Neural cell (in vitro differentiated cells): Measurements from ENCODE around the gene CCDC102A. TPM values are rescaled to one million over a fixed set of nuclear protein-coding genes. Genes with fewer than 3 reads are reported as not detected.
"Not testable (repeated sequence)": the region's sequence is repeated elsewhere in the genome, so short reads cannot be mapped to it uniquely, and the experiment has no call there.

Experiments used
- H2AFZ ChIP-seq: fragments of 200-600, 300-800 bp; sonication (generic), shearing (Covaris generic); 2 replicates; pipeline ENCODE4 v1.6.0; 2014; ENCODE audit warnings: low read depth, mild to moderate bottlenecking, antibody characterized with exemption, low read length, moderate library complexity
- H3F3A ChIP-seq: fragments of 200-600 bp; shearing (Covaris generic); 2 replicates; pipeline ENCODE4 v1.6.1; 2016; ENCODE audit warnings: mild to moderate bottlenecking, moderate library complexity, mixed read lengths, antibody characterized with exemption, low read length; ENCODE audit not compliant: insufficient read depth, poor library complexity, severe bottlenecking
- H3K27ac ChIP-seq: fragments of 200-600, 300-800 bp; sonication (generic), shearing (Covaris generic); 2 replicates; pipeline ENCODE4 v1.5.1; 2014; ENCODE audit warnings: mild to moderate bottlenecking, low read length, moderate library complexity
- H3K27me3 ChIP-seq: fragments of 300-800, 200-600 bp; sonication (generic), shearing (Covaris generic); 2 replicates; pipeline ENCODE4 v1.6.0; 2014; ENCODE audit warnings: mild to moderate bottlenecking, low read depth, low read length, moderate library complexity; ENCODE audit not compliant: insufficient read depth
- H3K36me3 ChIP-seq: fragments of 300-800, 200-600 bp; sonication (generic), shearing (Covaris generic); 2 replicates; pipeline ENCODE4 v1.5.1; 2014; ENCODE audit warnings: mild to moderate bottlenecking, antibody characterized with exemption, low read length, moderate library complexity; ENCODE audit not compliant: insufficient read depth
- H3K4me2 ChIP-seq: fragments of 300-800, 200-600 bp; sonication (generic), shearing (Covaris generic); 2 replicates; pipeline ENCODE4 v1.6.0; 2014; ENCODE audit warnings: mild to moderate bottlenecking, low read length
- H3K4me3 ChIP-seq: fragments of 300-800, 200-600 bp; sonication (generic), shearing (Covaris generic); 2 replicates; pipeline ENCODE4 v1.5.1; 2014; ENCODE audit warnings: mild to moderate bottlenecking, low read length, moderate library complexity
- H3K79me2 ChIP-seq: fragments of 200-600 bp; shearing (Covaris generic); replicated peaks from 2 replicates; pipeline ENCODE4 v1.6.0; 2014; ENCODE audit warnings: mild to moderate bottlenecking, low read length, moderate library complexity; ENCODE audit not compliant: insufficient read depth
- H3K9ac ChIP-seq: fragments of 300-800, 200-600 bp; sonication (generic), shearing (Covaris generic); 2 replicates; pipeline ENCODE4 v1.6.1; 2016; ENCODE audit warnings: mild to moderate bottlenecking, low read length, mixed read lengths
- H3K9me2 ChIP-seq: fragments of 200-600 bp; shearing (Covaris generic); 2 replicates; pipeline ENCODE4 v1.6.1; 2016; ENCODE audit warnings: mild to moderate bottlenecking, low read length, mixed read lengths; ENCODE audit not compliant: insufficient read depth
- H3K9me3 ChIP-seq: fragments of 200-600, 300-800 bp; sonication (generic), shearing (Covaris generic); 2 replicates; pipeline ENCODE4 v1.6.1; 2016; ENCODE audit warnings: mild to moderate bottlenecking, mixed run types, low read length, moderate library complexity, mixed read lengths
- H4K20me1 ChIP-seq: fragments of 200-600 bp; shearing (Covaris generic); 2 replicates; pipeline ENCODE4 v1.6.1; 2016; ENCODE audit warnings: mild to moderate bottlenecking, mixed run types; ENCODE audit not compliant: insufficient read depth
- CTCF ChIP-seq: fragments of 450-650 bp; IDR thresholded peaks from 2 replicates; pipeline ENCODE4 v1.5.1; 2014; ENCODE audit warnings: antibody characterized with exemption, mild to moderate bottlenecking, moderate library complexity; ENCODE audit not compliant: poor library complexity, severe bottlenecking
- EP300 ChIP-seq: fragments of 450-650 bp; conservative IDR thresholded peaks from 2 replicates; pipeline ENCODE4 v1.6.1; 2014; ENCODE audit warnings: antibody characterized with exemption, mild to moderate bottlenecking, moderate library complexity; ENCODE audit not compliant: poor library complexity, severe bottlenecking
- EZH2 ChIP-seq: fragments of 200-600, 300-800 bp; shearing (Covaris generic), sonication (generic); IDR thresholded peaks from 2 replicates; pipeline ENCODE4 v1.6.1; 2014; ENCODE audit warnings: antibody characterized with exemption, low read length, borderline replicate concordance, mild to moderate bottlenecking; ENCODE audit not compliant: insufficient read depth, poor library complexity, severe bottlenecking
- MXI1 ChIP-seq: fragments of 450-650 bp; conservative IDR thresholded peaks from 2 replicates; pipeline ENCODE4 v1.6.1; 2014; ENCODE audit warnings: antibody characterized with exemption, mild to moderate bottlenecking; ENCODE audit not compliant: poor library complexity, severe bottlenecking
- POLR2AphosphoS5 ChIP-seq: IDR thresholded peaks from 2 replicates; pipeline ENCODE4 v1.6.1; 2012
- RAD21 ChIP-seq: fragments of 450-650 bp; conservative IDR thresholded peaks from 2 replicates; pipeline ENCODE4 v1.6.1; 2014; ENCODE audit warnings: antibody characterized with exemption, mild to moderate bottlenecking, moderate library complexity
- REST ChIP-seq: IDR thresholded peaks from 2 replicates; pipeline ENCODE4 v1.6.1; 2012; ENCODE audit warnings: borderline replicate concordance
- SMC3 ChIP-seq: fragments of 450-650 bp; conservative IDR thresholded peaks from 2 replicates; pipeline ENCODE4 v1.6.1; 2014; ENCODE audit warnings: antibody characterized with exemption, mild to moderate bottlenecking, moderate library complexity; ENCODE audit not compliant: poor library complexity
- TAF1 ChIP-seq: IDR thresholded peaks from 2 replicates; pipeline ENCODE4 v1.6.1; 2012; ENCODE audit warnings: low read depth
- polyA plus RNA-seq: library from polyadenylated mRNA; depleted of rRNA; stranded (reverse); fragments of >200 nt; gene quantifications from 2 replicates; pipeline ENCODE4 v1.2.3, GENCODE V29; 2014

The CCDC102A gene
- polyA plus RNA-seq, 1 donor from 2014 or later = 0.20 TPM

GRCh38 chr16:57500578-57501111 is 35.7 kb downstream of the CCDC102A start:
- no peak overlapping the region for H3K4me2 ChIP-seq
- H3K9me3 ChIP-seq = no peaks in the 10 kb centered on the region
- H3K27ac ChIP-seq = no peak overlapping the region
- H3K36me3 ChIP-seq = no peaks in the 10 kb centered on the region
- no peaks in the 10 kb centered on the region for H4K20me1 ChIP-seq
- no peak overlapping the region for H3K4me3 ChIP-seq
- TF ChIP-seq RAD21 = no peak
- TF ChIP-seq REST = no peak
- TF ChIP-seq CTCF = no peak
- no peak for TF ChIP-seq EP300
- no peak for TF ChIP-seq SMC3
- TF ChIP-seq POLR2AphosphoS5 = no peak
- TF ChIP-seq EZH2 = no peak
- TF ChIP-seq TAF1 = no peak
- no peak for TF ChIP-seq MXI1
- H3K79me2 ChIP-seq = no peaks in the 10 kb centered on the region
- H3K27me3 ChIP-seq = no peaks in the 10 kb centered on the region
- H2AFZ ChIP-seq = no peak overlapping the region
- H3F3A ChIP-seq = no peaks in the 10 kb centered on the region
- no peak overlapping the region for H3K9ac ChIP-seq
- H3K9me2 ChIP-seq = no peaks in the 10 kb centered on the region

GRCh38 chr16:57499941-57500340 is 36.4 kb downstream of the CCDC102A start:
- H3K9me2 ChIP-seq, H3F3A ChIP-seq, H3K27ac ChIP-seq, H4K20me1 ChIP-seq, H3K4me2 ChIP-seq, H3K79me2 ChIP-seq, H3K36me3 ChIP-seq, H3K4me3 ChIP-seq, H3K27me3 ChIP-seq, H3K9ac ChIP-seq, H2AFZ ChIP-seq, H3K9me3 ChIP-seq: not testable (repeated sequence)

- Histone ChIP-seq H4K20me1 (no peaks in the 10 kb centered on the region), H3K9me3 (no peaks in the 10 kb centered on the region), H3K4me2 (no peak overlapping the region), H3K36me3 (no peaks in the 10 kb centered on the region), H3K79me2 (no peaks in the 10 kb centered on the region), H2AFZ (no peak overlapping the region), H3K27me3 (no peaks in the 10 kb centered on the region), H3K4me3 (no peak overlapping the region), H3K27ac (no peak overlapping the region), H3K9ac (no peak overlapping the region), H3K9me2 (no peaks in the 10 kb centered on the region), H3F3A (no peaks in the 10 kb centered on the region)
- no peak for TF ChIP-seq EZH2
- TF ChIP-seq CTCF = no peak
- TF ChIP-seq SMC3 = no peak
- no peak for TF ChIP-seq TAF1
- TF ChIP-seq RAD21 = no peak
- TF ChIP-seq EP300 = no peak
- no peak for TF ChIP-seq REST
- TF ChIP-seq POLR2AphosphoS5 = no peak
- no peak for TF ChIP-seq MXI1
Measured at GRCh38 chr16:57498031-57498430, 38.3 kb downstream of the CCDC102A start.
